Measurements from ENCODE around the gene CEP112.

DNA sequence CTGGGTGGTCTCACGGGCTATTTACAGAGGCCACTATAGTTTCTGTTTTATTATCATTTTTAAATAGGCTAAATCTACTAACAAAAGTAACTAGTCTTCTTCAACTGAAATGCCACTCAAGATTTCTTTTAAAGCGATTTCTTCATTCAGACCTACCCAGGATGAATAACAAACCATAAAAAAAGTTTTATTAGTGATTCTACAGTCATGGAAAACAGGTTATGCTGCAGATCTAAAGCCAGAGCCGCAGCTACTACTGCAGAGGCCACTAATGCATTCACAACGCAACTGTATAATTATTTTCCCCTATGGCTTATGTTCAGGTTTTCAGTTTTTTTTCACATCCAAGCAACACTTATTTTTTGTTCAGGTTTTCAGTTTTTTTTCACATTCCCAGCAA is 494.3 kb downstream of the CEP112 start:
- TF ChIP-seq, protein P1, sequence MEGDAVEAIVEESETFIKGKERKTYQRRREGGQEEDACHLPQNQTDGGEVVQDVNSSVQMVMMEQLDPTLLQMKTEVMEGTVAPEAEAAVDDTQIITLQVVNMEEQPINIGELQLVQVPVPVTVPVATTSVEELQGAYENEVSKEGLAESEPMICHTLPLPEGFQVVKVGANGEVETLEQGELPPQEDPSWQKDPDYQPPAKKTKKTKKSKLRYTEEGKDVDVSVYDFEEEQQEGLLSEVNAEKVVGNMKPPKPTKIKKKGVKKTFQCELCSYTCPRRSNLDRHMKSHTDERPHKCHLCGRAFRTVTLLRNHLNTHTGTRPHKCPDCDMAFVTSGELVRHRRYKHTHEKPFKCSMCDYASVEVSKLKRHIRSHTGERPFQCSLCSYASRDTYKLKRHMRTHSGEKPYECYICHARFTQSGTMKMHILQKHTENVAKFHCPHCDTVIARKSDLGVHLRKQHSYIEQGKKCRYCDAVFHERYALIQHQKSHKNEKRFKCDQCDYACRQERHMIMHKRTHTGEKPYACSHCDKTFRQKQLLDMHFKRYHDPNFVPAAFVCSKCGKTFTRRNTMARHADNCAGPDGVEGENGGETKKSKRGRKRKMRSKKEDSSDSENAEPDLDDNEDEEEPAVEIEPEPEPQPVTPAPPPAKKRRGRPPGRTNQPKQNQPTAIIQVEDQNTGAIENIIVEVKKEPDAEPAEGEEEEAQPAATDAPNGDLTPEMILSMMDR (IDR thresholded peaks at IDR 0.05), result no peak
- TF ChIP-seq POLR2A (IDR thresholded peaks at IDR 0.05), result no peak

All from testis (tissue), 2 donors.